ENCODE results near the gene JDP2.

The JDP2 gene

GRCh38 chr14:75492832-75493591, 65.2 kb downstream of the JDP2 start:
- H3K9me3 ChIP-seq (ENCODE audit: low read length), result no peaks in the 10 kb centered on the region
- peaks cover 23% of the 10 kb centered on the region for H3K4me1 ChIP-seq (ENCODE audit: insufficient read depth, low read length, severe bottlenecking)
- H4K20me1 ChIP-seq (ENCODE audit: insufficient read depth, low read length), result no peaks in the 10 kb centered on the region
- H3K4me2 ChIP-seq (ENCODE audit: low read length), result no peak overlapping the region
- H3K9me2 ChIP-seq (ENCODE audit: low read depth, low read length), result no peaks in the 10 kb centered on the region
- H2AFZ ChIP-seq (ENCODE audit: low read length), result no peak overlapping the region
- H3F3A ChIP-seq (ENCODE audit: insufficient read depth, low read length), result no peaks in the 10 kb centered on the region
- no peaks in the 10 kb centered on the region for H3K79me2 ChIP-seq (ENCODE audit: insufficient read depth, low read length)
- TF ChIP-seq EZH2 (IDR thresholded peaks at IDR 0.05; ENCODE audit: borderline replicate concordance, low read length), result no peak
- TF ChIP-seq, protein P1, sequence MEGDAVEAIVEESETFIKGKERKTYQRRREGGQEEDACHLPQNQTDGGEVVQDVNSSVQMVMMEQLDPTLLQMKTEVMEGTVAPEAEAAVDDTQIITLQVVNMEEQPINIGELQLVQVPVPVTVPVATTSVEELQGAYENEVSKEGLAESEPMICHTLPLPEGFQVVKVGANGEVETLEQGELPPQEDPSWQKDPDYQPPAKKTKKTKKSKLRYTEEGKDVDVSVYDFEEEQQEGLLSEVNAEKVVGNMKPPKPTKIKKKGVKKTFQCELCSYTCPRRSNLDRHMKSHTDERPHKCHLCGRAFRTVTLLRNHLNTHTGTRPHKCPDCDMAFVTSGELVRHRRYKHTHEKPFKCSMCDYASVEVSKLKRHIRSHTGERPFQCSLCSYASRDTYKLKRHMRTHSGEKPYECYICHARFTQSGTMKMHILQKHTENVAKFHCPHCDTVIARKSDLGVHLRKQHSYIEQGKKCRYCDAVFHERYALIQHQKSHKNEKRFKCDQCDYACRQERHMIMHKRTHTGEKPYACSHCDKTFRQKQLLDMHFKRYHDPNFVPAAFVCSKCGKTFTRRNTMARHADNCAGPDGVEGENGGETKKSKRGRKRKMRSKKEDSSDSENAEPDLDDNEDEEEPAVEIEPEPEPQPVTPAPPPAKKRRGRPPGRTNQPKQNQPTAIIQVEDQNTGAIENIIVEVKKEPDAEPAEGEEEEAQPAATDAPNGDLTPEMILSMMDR (IDR thresholded peaks at IDR 0.05; ENCODE audit: low read length), result no peak
- H3K27me3 ChIP-seq (ENCODE audit: insufficient read depth, low read length), result no peaks in the 10 kb centered on the region
- no peak overlapping the region for H3K4me3 ChIP-seq (ENCODE audit: low read depth, low read length, poor library complexity, severe bottlenecking)
- H3K36me3 ChIP-seq (ENCODE audit: insufficient read depth, low read length), result no peaks in the 10 kb centered on the region; the same call in 1 of the 2 replicates
- peak overlapping the region; percentile 1 for H3K27ac ChIP-seq (ENCODE audit: low read depth, low read length, poor library complexity, severe bottlenecking)
- H3K9ac ChIP-seq (ENCODE audit: low read length), result no peak overlapping the region

DNA sequence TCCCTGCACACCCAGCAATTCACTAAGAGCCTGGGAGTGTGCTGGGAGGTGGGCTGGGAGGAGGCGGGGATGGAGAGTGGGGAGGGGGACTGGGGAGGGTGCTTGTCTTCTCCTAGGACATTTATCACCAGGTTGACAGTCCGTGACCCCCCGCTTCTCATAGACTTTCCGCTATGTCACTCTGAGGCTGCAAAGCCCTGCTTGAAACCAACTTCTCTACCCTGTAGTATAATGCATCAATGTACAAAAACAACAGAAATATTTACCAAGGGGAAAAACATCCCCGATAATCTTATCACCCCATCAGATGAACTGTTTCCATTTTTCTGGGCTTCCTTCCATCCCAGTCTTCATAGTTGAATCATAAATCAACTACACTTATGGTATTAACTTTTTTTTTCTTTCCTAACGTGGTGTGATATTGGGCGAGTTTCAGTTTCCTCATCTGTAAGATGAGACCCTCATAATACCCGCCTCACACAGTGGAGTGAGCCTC, 65.8 kb downstream of the JDP2 start:
- TF ChIP-seq, protein P1 (IDR thresholded peaks at IDR 0.05; ENCODE audit: low read length), result no peak
- no peak for TF ChIP-seq EZH2 (IDR thresholded peaks at IDR 0.05; ENCODE audit: borderline replicate concordance, low read length)
- Histone ChIP-seq H3K4me3 (ENCODE audit: low read depth, low read length, poor library complexity, severe bottlenecking) (no peak overlapping the region), H2AFZ (ENCODE audit: low read length) (no peak overlapping the region), H3K27ac (ENCODE audit: low read depth, low read length, poor library complexity, severe bottlenecking) (peak overlapping the region; percentile 34), H3K9me3 (ENCODE audit: low read length) (no peaks in the 10 kb centered on the region), H3K79me2 (ENCODE audit: insufficient read depth, low read length) (no peaks in the 10 kb centered on the region), H3K4me1 (ENCODE audit: insufficient read depth, low read length, severe bottlenecking) (peaks cover 20% of the 10 kb centered on the region), H4K20me1 (ENCODE audit: insufficient read depth, low read length) (no peaks in the 10 kb centered on the region), H3K27me3 (ENCODE audit: insufficient read depth, low read length) (no peaks in the 10 kb centered on the region), H3K9ac (ENCODE audit: low read length) (no peak overlapping the region), H3K9me2 (ENCODE audit: low read depth, low read length) (no peaks in the 10 kb centered on the region), H3F3A (ENCODE audit: insufficient read depth, low read length) (no peaks in the 10 kb centered on the region), H3K4me2 (ENCODE audit: low read length) (peak overlapping the region; percentile 34; the same call in 1 of the 2 replicates), H3K36me3 (ENCODE audit: insufficient read depth, low read length) (no peaks in the 10 kb centered on the region; the same call in 1 of the 2 replicates)

DNA sequence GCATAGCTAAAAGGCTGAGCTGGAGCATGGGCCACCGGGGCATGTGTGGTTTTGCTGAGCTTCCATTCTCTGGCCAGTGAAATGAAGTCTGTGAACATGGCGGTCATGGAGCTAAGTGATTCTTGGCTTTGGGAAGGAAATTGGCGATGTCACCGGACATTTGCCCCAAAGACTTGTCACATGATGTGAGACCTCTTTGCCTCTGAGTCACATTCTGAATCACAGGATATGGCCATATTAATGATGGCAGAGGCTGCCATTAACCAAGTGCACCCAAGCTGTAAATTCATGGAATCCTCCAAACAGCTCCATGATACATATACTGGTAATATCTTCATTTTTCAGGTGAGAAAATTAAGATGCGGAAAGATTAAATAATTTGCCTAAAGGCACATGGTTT, 67.1 kb downstream of the JDP2 start:
- Histone ChIP-seq H3K4me1 (ENCODE audit: insufficient read depth, low read length, severe bottlenecking) (peaks cover 13% of the 10 kb centered on the region), H3K9me2 (ENCODE audit: low read depth, low read length) (no peaks in the 10 kb centered on the region), H3K4me2 (ENCODE audit: low read length) (no peak overlapping the region), H3K27me3 (ENCODE audit: insufficient read depth, low read length) (no peaks in the 10 kb centered on the region), H3K36me3 (ENCODE audit: insufficient read depth, low read length) (no peaks in the 10 kb centered on the region; the same call in 1 of the 2 replicates), H3K9me3 (ENCODE audit: low read length) (no peaks in the 10 kb centered on the region), H3K4me3 (ENCODE audit: low read depth, low read length, poor library complexity, severe bottlenecking) (no peak overlapping the region), H3K79me2 (ENCODE audit: insufficient read depth, low read length) (no peaks in the 10 kb centered on the region), H4K20me1 (ENCODE audit: insufficient read depth, low read length) (no peaks in the 10 kb centered on the region), H2AFZ (ENCODE audit: low read length) (no peak overlapping the region), H3K9ac (ENCODE audit: low read length) (no peak overlapping the region), H3K27ac (ENCODE audit: low read depth, low read length, poor library complexity, severe bottlenecking) (no peak overlapping the region), H3F3A (ENCODE audit: insufficient read depth, low read length) (no peaks in the 10 kb centered on the region)
- no peak for TF ChIP-seq EZH2 (IDR thresholded peaks at IDR 0.05; ENCODE audit: borderline replicate concordance, low read length)
- TF ChIP-seq, protein P1 (IDR thresholded peaks at IDR 0.05; ENCODE audit: low read length), result no peak

Data from OCI-LY1 (cell line).